Aorta (tissue), 5 donors: ENCODE measurements around the gene HIGD1A. TPM values are rescaled to one million over a fixed set of nuclear protein-coding genes. Genes with fewer than 3 reads are reported as not detected.

Experiments
- ATAC-seq: fragments of 200-7000 bp; cut with Tn5 transposase; one replicate; pipeline ENCODE4 v1.9.1; 2022; ENCODE audit warnings: moderate library complexity; ENCODE audit not compliant: low FRiP score
- DNase-seq, 2 donors: peaks; one replicate each; pipeline ENCODE4 v3.0.0-alpha.2; 2020
- H3K27ac ChIP-seq, 2 donors: one replicate each; pipeline ENCODE4 v1.5.1; 2013; ENCODE audit warnings: low read length in 2 of 2, mild to moderate bottlenecking in 2 of 2, moderate library complexity in 2 of 2, control low read depth in 1 of 2, inconsistent platforms in 1 of 2, low read depth in 1 of 2
- H3K27me3 ChIP-seq, 2 donors: one replicate each; pipeline ENCODE4 v1.6.1; 2013; ENCODE audit warnings: control low read depth in 1 of 2, low read length in 1 of 2, mild to moderate bottlenecking in 1 of 2, moderate library complexity in 1 of 2; ENCODE audit not compliant: insufficient read depth in 2 of 2, control insufficient read depth in 1 of 2
- H3K36me3 ChIP-seq, 2 donors: one replicate each; pipeline ENCODE4 v1.6.1; 2013; ENCODE audit warnings: control low read depth in 1 of 2, low read length in 1 of 2, mild to moderate bottlenecking in 1 of 2; ENCODE audit not compliant: insufficient read depth in 2 of 2, control insufficient read depth in 1 of 2
- H3K4me1 ChIP-seq, 2 donors: one replicate each; pipeline ENCODE4 v1.6.1; 2013; ENCODE audit warnings: low read length in 2 of 2, control low read depth in 1 of 2, mild to moderate bottlenecking in 1 of 2, moderate library complexity in 1 of 2; ENCODE audit not compliant: insufficient read depth in 2 of 2, control insufficient read depth in 1 of 2
- H3K4me3 ChIP-seq, 2 donors: one replicate each; pipeline ENCODE4 v1.5.1; 2013; ENCODE audit warnings: low read length in 2 of 2, control low read depth in 1 of 2, mild to moderate bottlenecking in 1 of 2
- H3K9me3 ChIP-seq: one replicate; pipeline ENCODE4 v1.6.1; 2013; ENCODE audit warnings: mild to moderate bottlenecking, low read length; ENCODE audit not compliant: control insufficient read depth
- WGBS, 2 donors: extraction: QIAGEN DNeasy Blood & Tissue Kit; methylation state at CpG; one replicate each; pipeline ENCODE4 v1.1.7; 2013; 5-methylcytosine and 5-hydroxymethylcytosine counted together
- intact Hi-C, 2 donors: fragments of 100-400 bp; cut with DNase I; formaldehyde crosslinking; loops; one replicate each; pipeline versions ENCODE4 v1.14.2 to v1.15.0; 2022
- polyA plus RNA-seq, 2 donors: library from polyadenylated mRNA; stranded (reverse); fragments of 200-250 nt; gene quantifications; one replicate each; pipeline ENCODE4 v1.2.3, GENCODE V29; 2013
- total RNA-seq, 2 donors: library from RNA; stranded (reverse); fragmentation: NEBNext Ultra II Directional; extraction: Animal tissue kit (Norgen Biotek cat#: 25700); gene quantifications; one replicate each; pipeline ENCODE4 v1.2.1, GENCODE V29; 2021
- donor health status: healthy with polysubstance abuse.
- donor health status: Bipolar disorder and iron deficiency.
- donor health status: DM: no; HTN: no; CAD: no.
- donor health status: DM: no; HTN: no; CAD: no.
- donor health status: DM: yes; HTN: yes; CAD: no.

Gene HIGD1A
- total and polyA plus RNA-seq, 4 donors = 61.4 to 337 (median 130) TPM

DNA sequence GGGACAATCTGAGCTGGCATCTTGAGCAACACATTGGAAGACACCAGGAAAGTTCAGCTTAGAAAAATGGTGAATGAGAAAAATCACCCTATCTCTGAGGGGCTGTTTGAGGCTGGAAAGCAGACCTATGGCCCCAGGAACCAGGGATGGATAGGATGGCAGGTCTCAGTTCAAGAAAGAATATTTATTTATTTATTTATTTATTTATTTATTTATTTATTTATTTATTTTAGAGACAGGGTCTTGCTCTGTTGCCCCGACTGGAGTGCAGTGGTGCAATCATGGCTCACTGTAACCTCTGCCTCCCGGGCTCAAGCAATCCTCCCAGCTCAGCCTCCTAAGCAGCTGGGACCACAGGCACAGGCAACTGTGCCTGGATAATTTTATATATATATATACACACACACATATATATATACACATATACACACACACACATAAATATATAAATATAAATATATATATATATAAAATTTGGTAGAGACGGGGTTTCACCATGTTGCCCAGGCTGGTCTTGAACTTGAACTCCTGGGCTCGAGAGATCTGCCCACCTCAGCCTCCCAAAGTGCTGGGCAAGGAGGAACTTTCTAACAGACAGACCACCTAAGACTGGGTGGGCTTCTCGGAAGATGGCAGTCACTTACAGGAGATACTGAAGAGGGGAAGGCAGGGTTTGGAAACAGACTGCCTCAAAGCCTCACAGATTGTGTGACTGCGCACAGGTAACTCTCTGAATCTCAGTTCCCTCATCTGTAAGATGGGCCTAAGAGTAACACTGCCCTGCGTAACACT, 60.9 kb downstream of the HIGD1A start:
- WGBS, 2 donors = 95% methylated on average over 7 of the region's 7 CpGs
- H3K4me1 ChIP-seq = peaks cover 6 to 8% of the 10 kb centered on the region in 2 donors
- intact Hi-C loops = loop anchor here (2.0 to 10.0 kb wide), 3 partner anchors 59 to 159 kb away; partner anchors contain the start of genes KLHL40 (in 1 of the 2) and SEC22C (in 1 of the 2)
- DNase-seq (no peak), ATAC-seq (no peak)
- H3K9me3 ChIP-seq = no peaks in the 10 kb centered on the region
- no peak overlapping the region for H3K27ac ChIP-seq
- H3K27me3 ChIP-seq = no peaks in the 10 kb centered on the region
- H3K4me3 ChIP-seq = no peak overlapping the region
- no peaks in the 10 kb centered on the region for H3K36me3 ChIP-seq

GRCh38 chr3:42742688-42743087, 61.6 kb downstream of the HIGD1A start:
- no peak for ATAC-seq
- H3K27me3 ChIP-seq = no peaks in the 10 kb centered on the region
- no peak overlapping the region for H3K4me3 ChIP-seq
- DNase-seq = no peak
- no peaks in the 10 kb centered on the region for H3K36me3 ChIP-seq
- 97 to 99% methylated on average over 9 of the region's 9 CpGs for WGBS, 2 donors
- intact Hi-C loops = loop anchor here (2.0 to 10.0 kb wide), 3 partner anchors 58 to 158 kb away; partner anchors contain the start of genes KLHL40 (in 1 of the 2) and SEC22C (in 1 of the 2)
- no peak overlapping the region for H3K27ac ChIP-seq
- no peaks in the 10 kb centered on the region for H3K9me3 ChIP-seq
- H3K4me1 ChIP-seq = peaks cover 6 to 8% of the 10 kb centered on the region in 2 donors

DNA sequence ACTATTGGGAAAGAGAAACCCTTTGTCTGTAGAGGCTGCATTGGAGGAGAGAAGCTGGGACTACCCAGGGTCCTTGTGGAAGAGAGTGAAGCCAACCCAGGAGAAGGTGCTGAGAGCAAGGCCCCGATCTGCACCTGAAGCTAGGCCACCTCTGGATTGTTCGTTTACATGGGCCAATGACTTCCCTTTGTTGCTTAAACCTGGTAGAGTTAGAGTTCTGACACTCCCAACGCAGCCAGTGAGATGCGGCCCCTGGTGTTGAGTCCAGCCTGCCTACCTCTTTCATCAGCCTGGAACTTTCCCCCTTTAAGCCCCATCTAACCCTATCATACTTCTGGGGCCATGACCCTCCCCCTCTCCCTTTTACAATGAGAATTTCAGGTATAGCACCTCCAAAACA, 62.0 kb downstream of the HIGD1A start:
- Histone ChIP-seq H3K36me3 (no peaks in the 10 kb centered on the region), H3K9me3 (no peaks in the 10 kb centered on the region), H3K4me1 (peaks cover 6 to 8% of the 10 kb centered on the region in 2 donors), H3K27ac (no peak overlapping the region), H3K27me3 (no peaks in the 10 kb centered on the region), H3K4me3 (no peak overlapping the region)
- WGBS, 2 donors = 93 to 94% methylated on average over 4 of the region's 4 CpGs
- ATAC-seq (no peak), DNase-seq (no peak)
- intact Hi-C loops = loop anchor here (2.0 to 10.0 kb wide), 3 partner anchors 57 to 157 kb away; partner anchors contain the start of genes KLHL40 (in 1 of the 2) and SEC22C (in 1 of the 2)

GRCh38 chr3:42741796-42742195, 62.5 kb downstream of the HIGD1A start:
- peaks cover 6 to 7% of the 10 kb centered on the region in 2 donors for H3K4me1 ChIP-seq
- no peaks in the 10 kb centered on the region for H3K27me3 ChIP-seq
- intact Hi-C loops = loop anchor here (2.0 to 10.0 kb wide), 3 partner anchors 57 to 157 kb away; partner anchors contain the start of genes KLHL40 (in 1 of the 2) and SEC22C (in 1 of the 2)
- DNase-seq (no peak), ATAC-seq (no peak)
- no peak overlapping the region for H3K4me3 ChIP-seq
- H3K27ac ChIP-seq = peak overlapping the region in 1 of 2 donors; percentile 10
- H3K36me3 ChIP-seq = no peaks in the 10 kb centered on the region
- WGBS, 2 donors = 36 to 42% methylated on average over 3 of the region's 3 CpGs
- no peaks in the 10 kb centered on the region for H3K9me3 ChIP-seq

DNA sequence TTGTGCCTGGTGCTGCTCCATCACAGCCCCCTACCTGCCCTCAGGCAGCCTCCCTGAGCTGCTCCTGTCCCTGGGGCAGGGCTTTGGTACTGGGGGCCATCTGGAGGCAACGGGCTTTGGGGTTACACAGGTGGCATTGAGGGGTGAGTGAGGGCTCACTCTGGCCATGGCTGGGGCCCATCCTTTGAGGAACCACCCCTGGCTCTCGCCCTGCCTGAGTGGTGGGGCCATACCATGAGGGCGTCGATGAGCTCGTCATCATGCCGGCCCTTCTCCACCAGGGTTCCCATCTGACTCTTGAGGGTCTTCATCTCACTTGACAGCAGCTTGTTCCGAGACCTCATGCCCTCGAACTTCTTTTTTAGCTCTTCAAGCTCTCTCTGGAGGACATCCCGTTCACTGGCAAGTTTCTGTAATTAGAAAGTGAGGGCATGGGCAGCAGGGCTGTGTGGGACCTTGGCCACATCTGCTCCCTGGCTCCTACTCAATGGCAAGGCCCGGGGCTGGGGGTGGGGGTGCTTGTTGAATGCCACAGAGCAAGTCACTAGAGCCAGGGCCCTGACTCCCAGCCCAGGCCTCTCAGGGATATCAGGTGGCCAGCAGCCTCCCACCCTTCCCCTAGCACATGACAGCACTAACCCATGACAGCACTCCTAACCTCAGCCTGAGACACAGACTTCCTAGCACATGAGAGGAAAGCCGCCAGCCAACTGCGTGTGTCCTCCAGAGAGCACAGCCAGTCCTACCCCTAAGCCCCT, 64.7 kb downstream of the HIGD1A start:
- DNase-seq (peak in 1 of 2 donors; percentile 62), ATAC-seq (peak; percentile 80)
- H3K27me3 ChIP-seq = no peaks in the 10 kb centered on the region
- no peaks in the 10 kb centered on the region for H3K4me1 ChIP-seq
- H3K27ac ChIP-seq = peak overlapping the region in 1 of 2 donors; percentile 39
- WGBS, 2 donors = 36 to 54% methylated on average over 10 to 12 of the region's 12 CpGs
- H3K9me3 ChIP-seq = no peaks in the 10 kb centered on the region
- no peak overlapping the region for H3K4me3 ChIP-seq
- no peaks in the 10 kb centered on the region for H3K36me3 ChIP-seq
- intact Hi-C loops = loop anchor here (10.0 kb wide), 2 partner anchors 55 to 155 kb away; partner anchors contain the start of genes KLHL40 (in 1 of the 2) and SEC22C (in 1 of the 2)

- ATAC-seq (no peak), DNase-seq (no peak)
- H3K4me1 ChIP-seq = no peaks in the 10 kb centered on the region
- no peak overlapping the region for H3K27ac ChIP-seq
- H3K4me3 ChIP-seq = no peak overlapping the region
- H3K9me3 ChIP-seq = no peaks in the 10 kb centered on the region
- WGBS, 2 donors = 94% methylated on average over 6 of the region's 6 CpGs
- H3K36me3 ChIP-seq = no peaks in the 10 kb centered on the region
- no peaks in the 10 kb centered on the region for H3K27me3 ChIP-seq
- intact Hi-C loops = no loop called here
Observed at GRCh38 chr3:42736531-42736930, 67.8 kb downstream of the HIGD1A start.

- H3K27me3 ChIP-seq = no peaks in the 10 kb centered on the region
- 70 to 92% methylated on average over 1 of the region's 1 CpG for WGBS, 2 donors
- H3K27ac ChIP-seq = no peak overlapping the region
- H3K36me3 ChIP-seq = no peaks in the 10 kb centered on the region
- H3K4me3 ChIP-seq = no peak overlapping the region
- no peak for DNase-seq
- no peaks in the 10 kb centered on the region for H3K9me3 ChIP-seq
- H3K4me1 ChIP-seq = no peaks in the 10 kb centered on the region
- no peak for ATAC-seq
- intact Hi-C loops = no loop called here
Observed at GRCh38 chr3:42736081-42736480, 68.2 kb downstream of the HIGD1A start.

DNA sequence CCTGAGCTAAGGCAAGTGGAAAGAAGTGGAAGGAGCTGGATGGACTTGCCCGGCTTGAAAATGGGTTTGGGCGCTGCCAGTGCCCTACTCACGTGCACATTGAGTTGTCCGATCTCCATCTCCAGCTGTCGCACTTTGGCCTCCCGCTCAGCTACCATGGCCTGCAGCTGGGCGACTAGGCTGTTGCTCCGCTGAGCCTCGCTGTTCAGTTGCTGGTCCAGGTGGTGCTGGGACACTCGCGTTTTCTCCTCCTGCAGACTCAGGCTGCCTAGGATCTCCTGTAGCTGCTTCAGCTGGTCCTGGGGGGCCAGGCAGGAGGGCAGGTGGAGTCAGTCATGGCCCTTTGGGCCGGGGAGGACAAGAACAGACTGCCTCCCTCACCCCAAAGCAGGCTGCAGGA, 68.7 kb downstream of the HIGD1A start:
- DNase-seq = no peak
- Histone ChIP-seq H3K27me3 (no peaks in the 10 kb centered on the region), H3K4me1 (no peaks in the 10 kb centered on the region), H3K4me3 (no peak overlapping the region), H3K9me3 (no peaks in the 10 kb centered on the region), H3K27ac (no peak overlapping the region), H3K36me3 (no peaks in the 10 kb centered on the region)
- WGBS, 2 donors = 97 to 99% methylated on average over 12 of the region's 12 CpGs
- intact Hi-C loops = no loop called here
- no peak for ATAC-seq
